PC-9 (cell line): Measurements from ENCODE around the gene DCHS1. TPM values are rescaled to one million over a fixed set of nuclear protein-coding genes. Genes with fewer than 3 reads are reported as not detected.

Experiments used
- BruUV-seq: library from RNA; stranded (reverse); fragments of 400-500 nt; replicated peaks from 2 replicates; lab custom pipeline; 2021; lab: Mats Ljungman, UMichigan
- CTCF ChIA-PET: fragments of 300-600 bp; sonication (Branson Sonifier 250); formaldehyde crosslinking; loops from one replicate; lab custom pipeline; 2022; ENCODE audit warnings: antibody characterized with exemption; lab: Charles Lee
- POLR2A ChIA-PET: fragments of 300-600 bp; sonication (Branson Sonifier 250); formaldehyde crosslinking; loops from one replicate; lab custom pipeline; 2022; ENCODE audit warnings: antibody characterized with exemption; ENCODE audit not compliant: unreplicated experiment; lab: Charles Lee
- DNase-seq, 2 experiments: peaks; one replicate each; pipeline versions ENCODE4 v3.0.0 to v3.0.0-alpha.2; 2015 to 2022; ENCODE audit warnings: mixed read lengths in 1 of 2
- H2AFZ ChIP-seq: fragments of 200-600 bp; sonication (generic); 2 replicates; pipeline ENCODE4 v1.8.1; 2017; ENCODE audit warnings: antibody characterized with exemption
- H3F3A ChIP-seq: fragments of 200-600 bp; sonication (generic); 2 replicates; pipeline ENCODE4 v1.8.1; 2017; ENCODE audit warnings: antibody characterized with exemption, mild to moderate bottlenecking, low read depth; ENCODE audit not compliant: insufficient read depth
- H3K27ac ChIP-seq: fragments of 200-600 bp; sonication (generic); 2 replicates; pipeline ENCODE4 v1.6.1; 2016; ENCODE audit warnings: mixed run types
- H3K27me3 ChIP-seq: fragments of 200-600 bp; sonication (generic); 2 replicates; pipeline ENCODE4 v1.6.1; 2016; ENCODE audit warnings: low read depth, mixed run types; ENCODE audit not compliant: insufficient read depth
- H3K36me3 ChIP-seq: fragments of 200-600 bp; sonication (generic); 2 replicates; pipeline ENCODE4 v1.6.1; 2016; ENCODE audit warnings: low read depth, mixed run types
- H3K4me1 ChIP-seq: fragments of 200-600 bp; sonication (generic); replicated peaks from 2 replicates; pipeline ENCODE4 v1.6.1; 2016; ENCODE audit warnings: mixed run types; ENCODE audit not compliant: insufficient read depth
- H3K4me2 ChIP-seq: fragments of 200-600 bp; sonication (generic); 2 replicates; pipeline ENCODE4 v1.6.1; 2017; ENCODE audit warnings: mixed run types
- H3K4me3 ChIP-seq: fragments of 200-600 bp; sonication (generic); 2 replicates; pipeline ENCODE4 v1.6.1; 2016; ENCODE audit warnings: mixed run types
- H3K79me2 ChIP-seq: fragments of 200-600 bp; sonication (generic); 2 replicates; pipeline ENCODE4 v1.6.1; 2017; ENCODE audit warnings: low read depth, mixed run types
- H3K9me2 ChIP-seq: fragments of 200-600 bp; sonication (generic); 2 replicates; pipeline ENCODE4 v1.8.1; 2017; ENCODE audit warnings: mild to moderate bottlenecking; ENCODE audit not compliant: insufficient read depth
- H3K9me3 ChIP-seq: fragments of 200-600 bp; sonication (generic); 2 replicates; pipeline ENCODE4 v1.8.1; 2016; ENCODE audit warnings: low read depth; ENCODE audit not compliant: insufficient read depth
- H4K20me1 ChIP-seq: fragments of 200-600 bp; sonication (generic); 2 replicates; pipeline ENCODE4 v1.8.1; 2017; ENCODE audit not compliant: insufficient read depth
- EZH2 ChIP-seq: fragments of 200-600 bp; sonication (generic); IDR thresholded peaks from 2 replicates; pipeline ENCODE4 v1.8.0; 2017; ENCODE audit warnings: antibody characterized with exemption, low read depth
- intact Hi-C: fragments of 100-400 bp; cut with micrococcal nuclease; formaldehyde crosslinking; loops from one replicate; pipeline ENCODE4 v1.10.0; 2022; ENCODE audit not compliant: unreplicated experiment
- total RNA-seq: library from RNA; stranded (reverse); gene quantifications from 2 replicates; pipeline ENCODE4 v1.2.3, GENCODE V29; 2021
- TF ChIP-seq, protein P1 (sequence below): fragments of 200-600 bp; sonication (generic); conservative IDR thresholded peaks from 2 replicates; pipeline ENCODE4 v1.6.1; 2017; ENCODE audit warnings: mixed run types, antibody characterized with exemption, mild to moderate bottlenecking, moderate library complexity

Gene DCHS1
- total RNA-seq, 1 experiment from 2014 or later: 0.22 TPM

DNA sequence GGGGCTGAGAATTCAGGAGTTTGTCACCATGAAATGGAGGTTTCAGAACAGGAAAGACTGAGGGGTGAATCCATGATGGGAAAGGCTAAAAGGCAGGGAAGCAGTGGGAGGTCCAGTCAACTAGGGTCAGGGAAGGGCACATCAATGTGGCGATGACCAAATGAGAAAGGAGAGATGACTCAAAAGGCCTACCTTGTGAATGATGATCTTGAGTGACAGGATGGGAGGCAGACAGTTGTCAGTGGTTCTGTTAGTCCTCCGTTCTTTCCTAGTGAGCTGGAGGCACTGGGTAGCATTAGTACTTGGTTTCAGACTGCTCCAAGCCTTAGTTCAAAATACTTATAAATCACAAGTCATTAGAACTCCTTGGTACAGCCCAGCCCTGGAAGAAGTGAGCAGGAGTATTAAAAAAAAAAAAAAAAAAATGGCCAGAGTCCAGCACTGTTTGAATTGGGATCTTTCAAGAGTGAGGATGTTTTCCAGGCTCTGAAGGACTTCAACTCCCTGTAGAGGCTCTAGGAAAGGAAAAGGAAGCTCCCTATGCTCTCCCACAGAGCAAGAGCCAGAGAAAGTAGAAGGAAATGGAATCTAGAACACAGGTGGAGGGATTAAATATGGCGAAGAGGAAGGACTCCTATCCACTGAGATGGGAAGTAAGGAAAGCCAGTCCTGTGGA, 8.3 kb upstream of the DCHS1 start:
- H3K4me2 ChIP-seq: no peak overlapping the region
- no TSS peak for BruUV-seq
- no peaks in the 10 kb centered on the region for H3F3A ChIP-seq
- no peaks in the 10 kb centered on the region for H3K9me3 ChIP-seq
- no peaks in the 10 kb centered on the region for H3K79me2 ChIP-seq
- no peak overlapping the region for H2AFZ ChIP-seq
- H3K27me3 ChIP-seq: no peaks in the 10 kb centered on the region
- H3K4me1 ChIP-seq: no peaks in the 10 kb centered on the region
- intact Hi-C loops: no loop called here
- no peak overlapping the region for H3K27ac ChIP-seq
- TF ChIP-seq, protein P1, sequence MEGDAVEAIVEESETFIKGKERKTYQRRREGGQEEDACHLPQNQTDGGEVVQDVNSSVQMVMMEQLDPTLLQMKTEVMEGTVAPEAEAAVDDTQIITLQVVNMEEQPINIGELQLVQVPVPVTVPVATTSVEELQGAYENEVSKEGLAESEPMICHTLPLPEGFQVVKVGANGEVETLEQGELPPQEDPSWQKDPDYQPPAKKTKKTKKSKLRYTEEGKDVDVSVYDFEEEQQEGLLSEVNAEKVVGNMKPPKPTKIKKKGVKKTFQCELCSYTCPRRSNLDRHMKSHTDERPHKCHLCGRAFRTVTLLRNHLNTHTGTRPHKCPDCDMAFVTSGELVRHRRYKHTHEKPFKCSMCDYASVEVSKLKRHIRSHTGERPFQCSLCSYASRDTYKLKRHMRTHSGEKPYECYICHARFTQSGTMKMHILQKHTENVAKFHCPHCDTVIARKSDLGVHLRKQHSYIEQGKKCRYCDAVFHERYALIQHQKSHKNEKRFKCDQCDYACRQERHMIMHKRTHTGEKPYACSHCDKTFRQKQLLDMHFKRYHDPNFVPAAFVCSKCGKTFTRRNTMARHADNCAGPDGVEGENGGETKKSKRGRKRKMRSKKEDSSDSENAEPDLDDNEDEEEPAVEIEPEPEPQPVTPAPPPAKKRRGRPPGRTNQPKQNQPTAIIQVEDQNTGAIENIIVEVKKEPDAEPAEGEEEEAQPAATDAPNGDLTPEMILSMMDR: no peak
- no peak for TF ChIP-seq EZH2
- CTCF ChIA-PET: no interaction called here
- no peaks in the 10 kb centered on the region for H3K36me3 ChIP-seq
- no peak overlapping the region for H3K4me3 ChIP-seq
- H4K20me1 ChIP-seq: no peaks in the 10 kb centered on the region
- DNase-seq: no peak
- POLR2A ChIA-PET: interaction anchor here (0.7 kb wide), 1 partner anchor 16 kb away, joined by 8 read pairs; no protein-coding TSS in a partner anchor
- no peaks in the 10 kb centered on the region for H3K9me2 ChIP-seq

DNA sequence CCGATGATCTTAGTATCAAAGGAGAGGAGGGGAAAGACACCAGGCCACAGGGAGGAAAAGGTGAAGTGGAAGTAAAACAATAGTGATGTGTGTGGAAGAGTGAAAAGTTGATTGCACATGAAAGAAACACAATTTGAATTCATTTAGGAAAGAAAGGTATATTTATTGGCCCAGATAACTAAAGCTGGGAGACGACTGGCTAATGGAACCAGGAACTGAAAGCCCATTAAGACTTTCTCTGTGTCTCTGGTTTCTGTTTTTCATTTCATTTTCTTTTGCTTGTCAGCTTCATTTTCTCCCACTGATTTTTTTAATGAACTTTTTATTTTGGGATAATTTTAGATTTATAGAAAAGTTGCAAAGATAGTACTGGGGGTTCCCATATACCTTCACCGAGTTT, 5.1 kb upstream of the DCHS1 start:
- no peaks in the 10 kb centered on the region for H3K9me2 ChIP-seq
- H3K4me3 ChIP-seq: no peak overlapping the region
- no peak for DNase-seq
- no TSS peak for BruUV-seq
- intact Hi-C loops: no loop called here
- no peak overlapping the region for H3K27ac ChIP-seq
- no peak overlapping the region for H3K4me2 ChIP-seq
- H4K20me1 ChIP-seq: no peaks in the 10 kb centered on the region
- POLR2A ChIA-PET: no interaction called here
- H2AFZ ChIP-seq: no peak overlapping the region
- CTCF ChIA-PET: no interaction called here
- H3K79me2 ChIP-seq: no peaks in the 10 kb centered on the region
- H3K27me3 ChIP-seq: no peaks in the 10 kb centered on the region
- no peaks in the 10 kb centered on the region for H3K9me3 ChIP-seq
- no peaks in the 10 kb centered on the region for H3F3A ChIP-seq
- H3K4me1 ChIP-seq: no peaks in the 10 kb centered on the region
- no peaks in the 10 kb centered on the region for H3K36me3 ChIP-seq
- no peak for TF ChIP-seq EZH2
- TF ChIP-seq, protein P1: no peak

DNA sequence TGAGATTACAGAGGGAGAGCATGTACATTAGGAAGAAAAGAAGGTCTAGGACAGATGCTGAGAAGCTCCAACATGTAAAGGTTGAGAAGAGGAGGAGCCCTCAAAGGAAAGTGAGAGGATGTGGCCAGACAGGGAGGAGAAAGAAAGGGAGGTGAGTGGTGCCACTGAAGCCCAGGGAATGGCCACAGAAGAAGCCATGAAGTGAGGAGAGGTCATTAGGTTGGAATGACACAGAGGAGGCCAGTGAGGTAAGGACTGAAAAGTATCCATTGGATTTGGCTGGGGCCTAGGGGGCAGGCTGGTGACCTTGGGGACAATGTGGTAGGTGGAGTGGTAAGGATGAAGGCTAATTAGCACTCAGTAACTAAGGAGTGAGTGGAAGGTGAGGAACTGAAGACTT, 3.0 kb upstream of the DCHS1 start:
- POLR2A ChIA-PET: no interaction called here
- H3K36me3 ChIP-seq: no peaks in the 10 kb centered on the region

More for the DNA sequence above, 3.0 kb upstream of the DCHS1 start:
- Histone ChIP-seq H3F3A (no peaks in the 10 kb centered on the region), H2AFZ (no peak overlapping the region), H4K20me1 (no peaks in the 10 kb centered on the region), H3K4me1 (no peaks in the 10 kb centered on the region), H3K27me3 (no peaks in the 10 kb centered on the region), H3K27ac (no peak overlapping the region), H3K79me2 (no peaks in the 10 kb centered on the region), H3K9me3 (no peaks in the 10 kb centered on the region), H3K4me2 (no peak overlapping the region), H3K4me3 (no peak overlapping the region), H3K9me2 (no peaks in the 10 kb centered on the region)
- no TSS peak for BruUV-seq
- intact Hi-C loops: no loop called here
- DNase-seq: no peak
- TF ChIP-seq, protein P1: no peak
- no peak for TF ChIP-seq EZH2
- CTCF ChIA-PET: no interaction called here
